ENCODE data around the gene RIIAD1.
A peak's percentile ranks its signal among the peaks of the same experiment; 100 is the strongest.

RIIAD1 gene

DNA sequence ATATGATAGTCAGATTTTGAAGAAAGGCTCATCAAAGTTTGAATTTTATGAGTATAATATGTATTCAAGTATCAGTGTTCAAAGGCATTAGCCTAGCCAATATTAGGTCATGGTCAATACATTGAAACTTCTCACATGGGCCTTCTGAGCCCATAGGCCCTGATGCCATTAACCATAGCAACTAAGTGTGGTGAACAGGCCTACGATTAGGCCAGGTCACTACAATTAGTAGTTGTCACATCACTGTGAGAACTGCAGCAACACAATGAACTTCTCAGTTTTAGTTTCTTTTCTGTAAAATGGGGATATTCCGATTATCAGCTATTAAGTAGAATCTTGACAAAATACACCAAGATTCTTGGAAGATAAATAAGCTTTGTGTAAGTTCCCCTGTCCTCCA, 34.8 kb upstream of the RIIAD1 start:
- H3K4me3 ChIP-seq (ENCODE audit: low read depth, low read length): no peak overlapping the region
- no peak for DNase-seq (ENCODE audit: low read depth)
- no peak for TF ChIP-seq CTCF (conservative IDR thresholded peaks at IDR 0.05; ENCODE audit: low read depth, low read length)

DNA sequence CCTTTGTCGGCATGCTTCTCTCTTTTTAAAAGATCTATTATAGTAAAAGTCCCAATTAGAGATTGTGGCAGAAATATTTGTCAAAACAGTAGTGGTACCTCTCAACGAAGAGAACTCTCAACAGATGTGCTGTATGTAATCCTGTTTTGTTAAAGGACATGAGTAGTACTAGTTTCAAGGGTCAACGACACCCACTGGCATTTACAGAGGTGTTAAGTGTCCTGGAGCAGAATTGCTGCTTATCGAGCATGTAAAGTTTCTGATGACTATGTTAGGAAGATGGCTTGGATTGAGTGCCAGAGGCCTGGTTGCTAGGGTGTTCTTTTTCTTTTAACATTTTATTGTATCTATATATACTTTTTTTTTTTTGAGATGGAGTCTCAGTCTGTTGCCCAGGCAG, 31.8 kb upstream of the RIIAD1 start:
- H3K4me3 ChIP-seq (ENCODE audit: low read depth, low read length): no peak overlapping the region
- no peak for DNase-seq (ENCODE audit: low read depth)
- TF ChIP-seq CTCF (conservative IDR thresholded peaks at IDR 0.05; ENCODE audit: low read depth, low read length): no peak

DNA sequence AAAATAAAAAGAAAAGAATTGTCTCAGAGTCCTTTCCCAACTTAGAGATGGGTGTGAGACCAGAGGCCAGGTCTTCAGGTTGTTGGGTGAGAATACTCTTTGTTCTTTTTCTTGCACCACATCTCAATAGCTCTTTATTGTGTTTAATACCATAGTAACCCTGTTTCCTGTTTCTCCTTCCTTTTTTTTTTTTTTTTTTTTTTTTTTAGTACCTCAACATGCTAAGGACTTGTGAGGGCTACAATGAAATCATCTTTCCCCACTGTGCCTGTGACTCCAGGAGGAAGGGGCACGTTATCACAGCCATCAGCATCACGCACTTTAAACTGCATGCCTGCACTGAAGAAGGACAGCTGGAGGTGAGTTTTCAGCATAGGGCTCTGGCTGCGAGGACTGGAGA, 29.1 kb upstream of the RIIAD1 start:
- DNase-seq (ENCODE audit: low read depth): no peak
- TF ChIP-seq CTCF (conservative IDR thresholded peaks at IDR 0.05; ENCODE audit: low read depth, low read length): no peak
- no peak overlapping the region for H3K4me3 ChIP-seq (ENCODE audit: low read depth, low read length)

- peak; percentile 72 for DNase-seq (ENCODE audit: low read depth)
- peak; percentile 84 for TF ChIP-seq CTCF (conservative IDR thresholded peaks at IDR 0.05; ENCODE audit: low read depth, low read length)
- H3K4me3 ChIP-seq (ENCODE audit: low read depth, low read length): no peak overlapping the region
Measured at GRCh38 chr1:151693057-151693651, 28.2 kb upstream of the RIIAD1 start.

- no peak overlapping the region for H3K4me3 ChIP-seq (ENCODE audit: low read depth, low read length)
- DNase-seq (ENCODE audit: low read depth): no peak
- TF ChIP-seq CTCF (conservative IDR thresholded peaks at IDR 0.05; ENCODE audit: low read depth, low read length): no peak
Measured at GRCh38 chr1:151701515-151701914, 19.8 kb upstream of the RIIAD1 start.

DNA sequence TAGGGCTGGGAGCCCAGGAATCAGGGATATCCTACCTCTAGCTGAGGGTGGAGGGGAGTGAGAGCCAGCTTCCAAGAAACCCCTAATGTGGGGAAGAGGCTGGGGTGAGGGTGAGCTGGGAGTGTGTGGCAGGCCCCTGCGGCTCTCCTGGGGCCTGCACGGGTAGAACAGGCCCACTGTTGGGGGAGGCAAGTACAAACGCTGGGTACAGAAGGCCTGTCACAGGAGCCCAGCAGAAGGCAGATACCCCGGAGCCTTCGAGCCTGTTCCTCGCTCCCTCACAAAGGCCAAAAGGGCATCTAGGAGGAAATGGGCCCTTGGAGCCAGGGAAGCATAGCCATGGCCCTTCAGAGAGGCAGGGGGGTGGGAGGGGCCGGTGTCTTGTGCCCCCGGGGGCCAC, 18.4 kb upstream of the RIIAD1 start:
- H3K4me3 ChIP-seq (ENCODE audit: low read depth, low read length): no peak overlapping the region
- no peak for DNase-seq (ENCODE audit: low read depth)
- no peak for TF ChIP-seq CTCF (conservative IDR thresholded peaks at IDR 0.05; ENCODE audit: low read depth, low read length)

- no peak for TF ChIP-seq CTCF (conservative IDR thresholded peaks at IDR 0.05; ENCODE audit: low read depth, low read length)
- no peak overlapping the region for H3K4me3 ChIP-seq (ENCODE audit: low read depth, low read length)
- no peak for DNase-seq (ENCODE audit: low read depth)
Measured at GRCh38 chr1:151703813-151704212, 17.5 kb upstream of the RIIAD1 start.

Measured in choroid plexus epithelial cell (primary cell).